GM19438 (cell line): ENCODE data around the gene C4orf54.

Experiments used
- ATAC-seq: cut with Tn5 transposase; IDR thresholded peaks from one replicate; pipeline ENCODE4 v1.9.1; 2021; ENCODE audit warnings: low read depth; ENCODE audit not compliant: unreplicated experiment

C4orf54 gene

GRCh38 chr4:99625369-99625768 lies 32.3 kb downstream of the C4orf54 start:
- ATAC-seq: no peak

DNA sequence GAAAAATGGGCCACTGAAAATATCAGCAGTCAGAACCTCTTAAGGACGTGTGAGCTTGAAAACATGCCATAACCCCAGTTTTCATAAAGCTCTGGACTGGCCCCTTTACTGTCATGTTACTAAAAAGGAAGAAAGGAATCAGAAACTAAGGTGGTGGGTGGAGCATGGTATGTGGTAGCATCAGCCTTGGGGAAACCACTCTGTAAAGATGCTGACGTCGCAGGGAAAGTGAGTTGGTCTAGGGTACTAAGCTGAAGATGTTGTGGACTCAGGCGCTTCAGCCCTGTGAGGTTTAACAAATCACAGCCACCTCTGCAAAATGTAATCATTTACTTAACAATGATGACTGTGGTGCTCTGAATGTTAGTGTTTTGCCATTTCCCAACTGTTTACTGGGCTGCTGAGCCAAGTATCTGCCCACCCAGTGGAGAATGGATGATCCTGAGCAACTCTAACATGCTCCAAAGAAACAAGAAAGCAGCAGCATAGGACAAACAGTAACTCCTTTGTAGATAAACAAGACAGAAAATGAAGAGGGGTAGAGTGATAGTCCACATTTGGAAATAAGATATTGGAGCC lies 33.4 kb downstream of the C4orf54 start:
- no peak for ATAC-seq

GRCh38 chr4:99622341-99622740 lies 35.3 kb downstream of the C4orf54 start:
- no peak for ATAC-seq

GRCh38 chr4:99617374-99617773 lies 40.3 kb downstream of the C4orf54 start:
- no peak for ATAC-seq

DNA sequence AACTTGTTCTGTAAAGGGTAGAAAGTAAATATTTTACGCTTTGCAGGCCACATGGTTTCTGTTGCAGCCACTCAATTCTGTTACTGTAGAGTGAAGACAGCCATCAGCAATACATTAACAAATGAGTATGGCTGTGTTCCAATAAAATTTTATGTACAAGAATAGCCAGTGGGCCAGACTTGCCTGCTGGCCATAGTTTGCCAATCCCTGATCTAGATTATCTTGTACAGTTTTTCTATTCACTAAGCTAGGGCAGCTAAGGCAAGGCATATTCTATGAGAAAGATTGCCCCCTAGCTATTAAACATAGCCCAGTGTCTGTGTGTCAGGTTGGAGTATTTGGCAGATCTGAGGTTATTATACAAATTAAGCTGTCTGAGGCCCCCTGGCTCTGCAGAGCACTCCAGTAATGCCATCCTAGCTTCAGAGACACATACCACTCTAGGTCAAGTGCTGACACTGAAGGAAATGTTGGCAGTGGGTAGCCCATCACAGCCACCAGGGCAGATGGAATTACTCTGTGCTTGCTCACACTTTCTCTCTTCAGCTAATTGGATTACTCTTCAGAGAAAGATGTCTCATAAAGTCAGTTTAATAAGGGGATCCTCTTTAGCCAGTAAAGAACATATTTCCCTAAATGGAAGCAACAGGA lies 42.3 kb downstream of the C4orf54 start:
- ATAC-seq: no peak

GRCh38 chr4:99614491-99614890 lies 43.1 kb downstream of the C4orf54 start:
- ATAC-seq: no peak

GRCh38 chr4:99612704-99613103 lies 44.9 kb downstream of the C4orf54 start:
- no peak for ATAC-seq

- no peak for ATAC-seq
Observed at GRCh38 chr4:99612281-99612680, 45.3 kb downstream of the C4orf54 start.

DNA sequence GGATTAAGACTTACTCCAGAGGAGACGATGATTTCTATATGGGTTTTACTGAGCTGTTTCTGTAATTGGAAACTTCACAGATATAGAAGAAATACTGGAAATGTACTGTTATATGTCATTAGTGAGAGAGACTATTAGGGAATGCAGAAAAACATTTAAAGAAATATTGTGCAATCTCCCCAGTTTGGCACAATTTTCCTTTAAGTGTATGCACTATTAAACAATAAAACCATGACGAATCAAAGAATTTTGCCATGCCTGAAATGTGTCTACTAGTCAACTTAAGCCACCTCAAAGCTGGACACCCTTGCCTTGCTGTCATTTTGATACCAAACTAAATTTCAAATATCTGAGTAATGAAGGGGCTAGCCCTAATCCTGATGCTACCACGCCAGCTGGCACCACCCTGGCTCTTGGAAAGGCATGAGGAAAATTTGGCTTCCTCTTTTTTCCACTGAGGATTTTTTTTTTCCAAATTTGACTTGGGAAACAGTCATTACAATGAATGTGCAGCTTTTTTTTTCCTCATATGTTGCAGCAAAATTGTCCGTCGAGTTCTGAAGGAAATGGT lies 46.9 kb downstream of the C4orf54 start:
- no peak for ATAC-seq

GRCh38 chr4:99608417-99608816 lies 49.2 kb downstream of the C4orf54 start:
- ATAC-seq: no peak
